Panc1 (cell line): ENCODE results near the gene RHOG. TPM values are rescaled to one million over a fixed set of nuclear protein-coding genes. Genes with fewer than 3 reads are reported as not detected.
"Not testable (repeated sequence)": the region's sequence is repeated elsewhere in the genome, so short reads cannot be mapped to it uniquely, and the experiment has no call there.

ENCODE experiments used
- ATAC-seq: fragments of 200-7000 bp; cut with Tn5 transposase; 2 replicates; pipeline ENCODE4 v1.9.1; 2020; ENCODE audit warnings: mild to moderate bottlenecking, moderate library complexity
- BruUV-seq: library from RNA; stranded (reverse); fragments of 400-500 nt; replicated peaks from 2 replicates; lab custom pipeline; 2021; lab: Mats Ljungman, UMichigan
- CTCF ChIA-PET: fragments of 300-600 bp; sonication (Branson Sonifier 250); formaldehyde crosslinking; loops from one replicate; lab custom pipeline; 2022; ENCODE audit warnings: antibody characterized with exemption; lab: Charles Lee
- POLR2A ChIA-PET: fragments of 300-600 bp; sonication (Branson Sonifier 250); formaldehyde crosslinking; loops from one replicate; lab custom pipeline; 2022; ENCODE audit warnings: antibody characterized with exemption; lab: Charles Lee
- DNase-seq: peaks from one replicate; pipeline ENCODE4 v3.0.0-alpha.2; 2010; ENCODE audit warnings: low read depth, low spot score
- H3K27ac ChIP-seq: 2 replicates; pipeline ENCODE4 v1.5.1; 2011; ENCODE audit warnings: mild to moderate bottlenecking, low read length, inconsistent platforms
- H3K27me3 ChIP-seq: fragments of 200-500 bp; sonication (Bioruptor generic); 2 replicates; pipeline ENCODE4 v1.6.0; 2014; ENCODE audit warnings: low read length, inconsistent platforms; ENCODE audit not compliant: control insufficient read depth, insufficient read depth
- H3K36me3 ChIP-seq: fragments of 200-500 bp; sonication (Bioruptor generic); 2 replicates; pipeline ENCODE4 v1.5.1; 2014; ENCODE audit warnings: inconsistent platforms, mild to moderate bottlenecking, low read length, moderate library complexity; ENCODE audit not compliant: control insufficient read depth, insufficient read depth
- H3K4me1 ChIP-seq: 2 replicates; pipeline ENCODE4 v1.5.1; 2011; ENCODE audit warnings: inconsistent platforms, mild to moderate bottlenecking, low read length, moderate library complexity; ENCODE audit not compliant: control insufficient read depth, insufficient read depth
- H3K4me3 ChIP-seq, 2 experiments: 2 replicates each; pipeline ENCODE4 v1.5.1; 2011 to 2012; ENCODE audit warnings: low read depth in 2 of 2, low read length in 2 of 2, mild to moderate bottlenecking in 2 of 2, inconsistent platforms in 1 of 2, moderate library complexity in 1 of 2
- H3K9me3 ChIP-seq: fragments of 200-500 bp; sonication (Bioruptor generic); 2 replicates; pipeline ENCODE4 v1.5.1; 2014; ENCODE audit warnings: low read depth, mild to moderate bottlenecking, inconsistent platforms, low read length, moderate library complexity; ENCODE audit not compliant: control insufficient read depth, insufficient read depth
- POLR2AphosphoS5 ChIP-seq: IDR thresholded peaks from 2 replicates; pipeline ENCODE4 v1.6.1; 2012; ENCODE audit warnings: mild to moderate bottlenecking, low read depth, low read length, moderate library complexity
- SIN3A ChIP-seq: IDR thresholded peaks from 2 replicates; pipeline ENCODE4 v1.6.1; 2012; ENCODE audit warnings: low read depth, mild to moderate bottlenecking, low read length, moderate library complexity, borderline replicate concordance; ENCODE audit not compliant: insufficient read depth
- TCF7L2 ChIP-seq: IDR thresholded peaks from 2 replicates; pipeline ENCODE4 v1.6.1; 2011; ENCODE audit warnings: mild to moderate bottlenecking, low read depth, low read length, inconsistent platforms
- in situ Hi-C: cut with HindIII; loops from 2 replicates; pipeline ENCODE4 v1.10.0; 2016; ENCODE audit warnings: low sequenced_read_pairs, low pct_unique_long_range_greater_than_20kb
- intact Hi-C: fragments of 100-400 bp; cut with micrococcal nuclease; formaldehyde crosslinking; loops from one replicate; pipeline ENCODE4 v1.10.0; 2022; ENCODE audit not compliant: unreplicated experiment
- total RNA-seq: library from RNA; stranded (reverse); gene quantifications from one replicate; pipeline ENCODE4 v1.2.1, GENCODE V29; 2021; ENCODE audit not compliant: unreplicated experiment
- TF ChIP-seq, protein P1 (sequence below): fragments of 450-650 bp; IDR thresholded peaks from 2 replicates; pipeline ENCODE4 v1.5.1; 2017; ENCODE audit warnings: mild to moderate bottlenecking
- TF ChIP-seq, protein P2 (sequence below), 2 experiments: IDR thresholded peaks; 2 replicates each; pipeline ENCODE4 v1.6.1; 2011 to 2012; ENCODE audit warnings: low read depth in 2 of 2, control low read depth in 1 of 2, low read length in 1 of 2, mild to moderate bottlenecking in 1 of 2, moderate library complexity in 1 of 2; ENCODE audit not compliant: insufficient read depth in 1 of 2

The RHOG gene
- total RNA-seq, 1 experiment from 2014 or later = 156 TPM

DNA sequence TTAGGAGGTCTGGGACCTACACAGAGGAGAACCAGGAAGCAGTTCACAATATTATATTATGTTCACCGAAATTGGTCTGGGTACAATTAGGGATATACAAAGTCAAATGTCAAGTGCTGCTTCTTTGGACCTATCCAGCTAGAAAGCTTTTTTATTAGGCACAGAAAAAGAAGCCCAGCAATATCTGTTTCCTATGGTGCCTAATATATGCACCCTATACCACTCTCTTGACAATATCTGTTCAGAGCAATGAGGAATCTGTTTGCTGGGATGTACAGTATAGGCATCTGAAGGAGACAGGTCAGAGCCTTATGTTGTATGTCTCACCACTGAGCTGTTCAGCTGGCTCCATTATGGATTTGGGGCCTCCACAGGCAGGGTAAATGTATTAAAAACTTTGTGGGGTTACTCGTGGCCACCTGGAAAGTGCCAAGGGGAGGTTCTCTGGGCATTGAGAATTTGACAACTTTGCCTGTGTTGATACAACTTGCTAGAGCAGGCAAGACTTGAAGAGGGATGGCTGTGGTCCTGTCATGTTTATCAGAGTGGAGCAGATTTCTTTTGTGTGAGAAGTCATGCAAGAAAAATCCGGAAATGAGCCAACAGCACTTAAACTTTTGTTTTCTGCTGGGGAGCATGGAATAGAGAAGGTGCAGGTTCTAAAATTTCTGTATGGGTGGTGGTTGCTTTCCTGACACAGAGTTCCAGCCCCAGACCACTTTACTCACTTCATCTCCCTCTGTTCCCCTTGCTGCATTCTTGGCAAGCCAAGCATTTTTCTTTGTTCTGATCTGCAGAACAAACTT lies 24.8 kb upstream of the RHOG start:
- intact Hi-C loops = no loop called here
- ChIA-PET CTCF (interaction anchor here (1.2 to 1.7 kb wide), 2 partner anchors 10 to 11 kb away, joined by 3 to 4 read pairs; partner anchors contain the start of gene STIM1), POLR2A (no interaction called here)
- in situ Hi-C loops = no loop called here
- no peak for TF ChIP-seq POLR2AphosphoS5
- TF ChIP-seq, protein P1, sequence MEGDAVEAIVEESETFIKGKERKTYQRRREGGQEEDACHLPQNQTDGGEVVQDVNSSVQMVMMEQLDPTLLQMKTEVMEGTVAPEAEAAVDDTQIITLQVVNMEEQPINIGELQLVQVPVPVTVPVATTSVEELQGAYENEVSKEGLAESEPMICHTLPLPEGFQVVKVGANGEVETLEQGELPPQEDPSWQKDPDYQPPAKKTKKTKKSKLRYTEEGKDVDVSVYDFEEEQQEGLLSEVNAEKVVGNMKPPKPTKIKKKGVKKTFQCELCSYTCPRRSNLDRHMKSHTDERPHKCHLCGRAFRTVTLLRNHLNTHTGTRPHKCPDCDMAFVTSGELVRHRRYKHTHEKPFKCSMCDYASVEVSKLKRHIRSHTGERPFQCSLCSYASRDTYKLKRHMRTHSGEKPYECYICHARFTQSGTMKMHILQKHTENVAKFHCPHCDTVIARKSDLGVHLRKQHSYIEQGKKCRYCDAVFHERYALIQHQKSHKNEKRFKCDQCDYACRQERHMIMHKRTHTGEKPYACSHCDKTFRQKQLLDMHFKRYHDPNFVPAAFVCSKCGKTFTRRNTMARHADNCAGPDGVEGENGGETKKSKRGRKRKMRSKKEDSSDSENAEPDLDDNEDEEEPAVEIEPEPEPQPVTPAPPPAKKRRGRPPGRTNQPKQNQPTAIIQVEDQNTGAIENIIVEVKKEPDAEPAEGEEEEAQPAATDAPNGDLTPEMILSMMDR = no peak
- no peak for TF ChIP-seq SIN3A
- TF ChIP-seq TCF7L2 = no peak
- TF ChIP-seq, protein P2, sequence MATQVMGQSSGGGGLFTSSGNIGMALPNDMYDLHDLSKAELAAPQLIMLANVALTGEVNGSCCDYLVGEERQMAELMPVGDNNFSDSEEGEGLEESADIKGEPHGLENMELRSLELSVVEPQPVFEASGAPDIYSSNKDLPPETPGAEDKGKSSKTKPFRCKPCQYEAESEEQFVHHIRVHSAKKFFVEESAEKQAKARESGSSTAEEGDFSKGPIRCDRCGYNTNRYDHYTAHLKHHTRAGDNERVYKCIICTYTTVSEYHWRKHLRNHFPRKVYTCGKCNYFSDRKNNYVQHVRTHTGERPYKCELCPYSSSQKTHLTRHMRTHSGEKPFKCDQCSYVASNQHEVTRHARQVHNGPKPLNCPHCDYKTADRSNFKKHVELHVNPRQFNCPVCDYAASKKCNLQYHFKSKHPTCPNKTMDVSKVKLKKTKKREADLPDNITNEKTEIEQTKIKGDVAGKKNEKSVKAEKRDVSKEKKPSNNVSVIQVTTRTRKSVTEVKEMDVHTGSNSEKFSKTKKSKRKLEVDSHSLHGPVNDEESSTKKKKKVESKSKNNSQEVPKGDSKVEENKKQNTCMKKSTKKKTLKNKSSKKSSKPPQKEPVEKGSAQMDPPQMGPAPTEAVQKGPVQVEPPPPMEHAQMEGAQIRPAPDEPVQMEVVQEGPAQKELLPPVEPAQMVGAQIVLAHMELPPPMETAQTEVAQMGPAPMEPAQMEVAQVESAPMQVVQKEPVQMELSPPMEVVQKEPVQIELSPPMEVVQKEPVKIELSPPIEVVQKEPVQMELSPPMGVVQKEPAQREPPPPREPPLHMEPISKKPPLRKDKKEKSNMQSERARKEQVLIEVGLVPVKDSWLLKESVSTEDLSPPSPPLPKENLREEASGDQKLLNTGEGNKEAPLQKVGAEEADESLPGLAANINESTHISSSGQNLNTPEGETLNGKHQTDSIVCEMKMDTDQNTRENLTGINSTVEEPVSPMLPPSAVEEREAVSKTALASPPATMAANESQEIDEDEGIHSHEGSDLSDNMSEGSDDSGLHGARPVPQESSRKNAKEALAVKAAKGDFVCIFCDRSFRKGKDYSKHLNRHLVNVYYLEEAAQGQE (IDR thresholded peaks at IDR 0.05; ENCODE audit: insufficient read depth in 1 of 2, low read depth in 2 of 2, low read length in 1 of 2) = no peak
- Histone ChIP-seq H3K4me1 (peaks cover 32% of the 10 kb centered on the region), H3K27me3 (no peaks in the 10 kb centered on the region), H3K27ac (peak overlapping the region; percentile 36), H3K9me3 (no peaks in the 10 kb centered on the region), H3K4me3 (no peak overlapping the region), H3K36me3 (no peaks in the 10 kb centered on the region)
- no TSS peak for BruUV-seq
- DNase-seq (no peak), ATAC-seq (peak; percentile 35)

DNA sequence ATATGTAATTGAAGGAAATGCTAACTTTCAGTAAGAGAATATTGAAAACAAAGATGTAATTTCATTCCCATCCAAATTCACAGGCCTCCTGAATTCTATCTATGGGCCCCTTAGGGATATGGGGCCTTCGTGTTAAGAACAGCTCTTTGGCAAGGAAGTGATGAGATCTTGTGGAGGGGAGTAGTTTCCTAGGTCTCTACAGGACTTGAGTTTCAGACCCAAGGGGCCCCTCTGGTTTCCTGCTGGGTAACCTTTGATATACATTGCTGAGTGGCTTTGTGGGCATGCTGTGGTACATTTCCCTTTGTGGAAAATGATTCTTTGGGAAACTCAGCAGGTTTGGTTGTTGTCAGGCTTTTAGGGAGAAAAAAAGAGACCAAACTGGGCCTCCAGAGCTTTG lies 20.9 kb upstream of the RHOG start:
- intact Hi-C loops (no loop called here), in situ Hi-C loops (no loop called here)
- no TSS peak for BruUV-seq
- Histone ChIP-seq H3K27ac (no peak overlapping the region), H3K4me3 (no peak overlapping the region), H3K9me3 (no peaks in the 10 kb centered on the region), H3K36me3 (no peaks in the 10 kb centered on the region), H3K4me1 (peaks cover 56% of the 10 kb centered on the region), H3K27me3 (no peaks in the 10 kb centered on the region)
- ATAC-seq = no peak
- ChIA-PET POLR2A (no interaction called here), CTCF (no interaction called here)
- no peak for TF ChIP-seq SIN3A
- TF ChIP-seq, protein P2 (IDR thresholded peaks at IDR 0.05; ENCODE audit: insufficient read depth in 1 of 2, low read depth in 2 of 2, low read length in 1 of 2) = no peak
- TF ChIP-seq, protein P1 = no peak
- no peak for TF ChIP-seq POLR2AphosphoS5
- no peak for DNase-seq

DNA sequence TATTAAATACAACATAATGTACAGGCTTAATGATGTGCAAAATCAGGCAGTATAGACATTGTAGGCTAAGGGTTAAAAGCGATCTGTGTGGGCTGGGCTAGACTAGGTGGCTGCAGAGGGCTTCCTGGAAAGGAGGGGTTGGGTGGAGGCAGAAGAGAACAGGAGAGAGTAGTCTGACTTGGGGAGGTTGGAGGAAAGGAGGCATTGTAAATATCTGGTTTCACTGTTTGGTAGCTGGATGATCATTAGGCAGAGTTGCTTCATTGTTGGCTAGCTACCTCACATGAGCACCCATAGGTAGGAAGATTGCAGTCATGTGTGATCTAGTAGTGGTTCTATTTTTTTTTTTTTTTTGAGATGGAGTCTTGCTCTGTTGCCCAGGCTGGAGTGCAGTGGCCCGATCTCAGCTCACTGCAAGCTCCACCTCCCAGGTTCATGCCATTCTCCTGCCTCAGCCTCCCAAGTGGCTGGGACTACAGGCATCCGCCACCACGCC lies 20.2 kb upstream of the RHOG start:
- H3K36me3 ChIP-seq, H3K4me3 ChIP-seq, in situ Hi-C loops, H3K27ac ChIP-seq, DNase-seq, ATAC-seq, BruUV-seq, H3K9me3 ChIP-seq, H3K27me3 ChIP-seq, intact Hi-C loops: not testable (repeated sequence)
- H3K4me1 ChIP-seq = peaks cover 57% of the 10 kb centered on the region
- ChIA-PET CTCF (interaction anchor here (0.6 to 3.7 kb wide), 2 partner anchors 11 to 12 kb away, joined by 4 to 14 read pairs; no protein-coding TSS in a partner anchor), POLR2A (interaction anchor here (0.6 kb wide), 1 partner anchor 100 kb away, joined by 3 read pairs; no protein-coding TSS in a partner anchor)
